ENCODE measurements around the gene SIRT3.

GRCh38 chr11:198236-198806 lies 37.8 kb downstream of the SIRT3 start:
- no peak for TF ChIP-seq CTCF (IDR thresholded peaks at IDR 0.05; ENCODE audit: insufficient read depth, low read length, poor library complexity, severe bottlenecking)
- no peak for TF ChIP-seq EZH2phosphoT487 (conservative IDR thresholded peaks at IDR 0.05; ENCODE audit: low read length)

All from SU-DHL-6 (cell line).